ENCODE measurements around the gene SLC47A2. TPM values are rescaled to one million over a fixed set of nuclear protein-coding genes. Genes with fewer than 3 reads are reported as not detected.

SLC47A2 gene
- total and polyA plus RNA-seq, 4 donors, result 0.10 TPM; not detected in 3

- Histone ChIP-seq H3K36me3 (ENCODE audit: control insufficient read depth in 1 of 2, insufficient read depth in 2 of 2, low read length in 1 of 2) (no peaks in the 10 kb centered on the region), H3K4me1 (ENCODE audit: control insufficient read depth in 1 of 2, insufficient read depth in 2 of 2, low read length in 2 of 2) (peaks cover 0 to 23% of the 10 kb centered on the region in 2 donors)
Observed at GRCh38 chr17:19649274-19649541, 67.2 kb downstream of the SLC47A2 start.

DNA sequence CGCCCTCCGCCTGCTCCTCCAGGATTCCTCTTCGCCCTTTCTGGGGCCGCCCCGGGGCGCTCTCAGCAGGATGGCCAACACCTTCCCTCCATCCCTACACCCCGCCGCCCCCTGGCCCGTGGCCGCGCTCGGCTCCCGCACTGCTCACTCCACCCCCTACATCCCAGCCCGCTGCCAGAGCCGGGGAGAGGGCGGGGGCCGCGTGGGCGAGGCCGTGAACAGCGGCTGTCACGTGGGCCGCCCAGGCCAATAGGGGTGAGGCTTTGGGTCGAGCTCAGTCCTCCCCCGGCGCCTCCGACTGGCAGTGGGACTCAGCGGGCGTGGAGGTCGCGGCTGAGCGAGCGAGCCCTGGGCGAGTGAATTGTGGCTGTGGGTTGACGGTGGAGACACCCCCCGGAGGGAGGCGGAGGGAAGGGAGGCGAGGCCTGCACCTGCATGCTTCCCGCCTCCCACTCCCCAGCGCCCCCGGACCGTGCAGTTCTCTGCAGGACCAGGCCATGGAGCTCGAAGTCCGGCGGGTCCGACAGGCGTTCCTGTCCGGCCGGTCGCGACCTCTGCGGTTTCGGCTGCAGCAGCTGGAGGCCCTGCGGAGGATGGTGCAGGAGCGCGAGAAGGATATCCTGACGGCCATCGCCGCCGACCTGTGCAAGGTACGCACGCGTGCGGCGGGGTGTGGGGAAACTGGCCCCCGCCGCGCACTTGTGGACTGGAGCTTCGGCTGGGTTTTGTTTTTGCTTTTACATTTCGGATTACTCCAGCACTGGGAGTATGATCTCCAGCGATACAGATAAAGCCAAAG lies 67.7 kb downstream of the SLC47A2 start, which contains the start of gene ALDH3A2:
Gene ALDH3A2 (plus strand): TSS at position 277 of the 799 bp plus-strand sequence. CDS start 221 bp downstream, at position 498.
- 0 to 1% methylated on average over 62 to 71 of the region's 71 CpGs for WGBS, 2 donors
- intact Hi-C loops (cut with DNase I), result loop anchor here (5.0 to 10.0 kb wide), 5 partner anchors 71 to 284 kb away; partner anchors contain the start of gene B9D1 (in 1 of the 2)
- peak within 1 kb of the TSS; percentile 52 to 98 for H3K27ac ChIP-seq (ENCODE audit: low read depth in 1 of 2, low read length in 2 of 2)

More at GRCh38 chr17:19649274-19649541, 67.2 kb downstream of the SLC47A2 start:
- intact Hi-C loops (cut with DNase I), result loop anchor here (5.0 to 10.0 kb wide), 5 partner anchors 72 to 284 kb away; partner anchors contain the start of gene B9D1 (in 1 of the 2)
- WGBS, 2 donors, result 0 to 1% methylated on average over 2 of the region's 2 CpGs
- DNase-seq (no peak), ATAC-seq (ENCODE audit: low FRiP score) (no peak)
- Histone ChIP-seq H3K9me3 (ENCODE audit: control insufficient read depth, low read length) (no peaks in the 10 kb centered on the region), H3K27me3 (ENCODE audit: control insufficient read depth in 1 of 2, insufficient read depth in 2 of 2, low read length in 1 of 2) (no peaks in the 10 kb centered on the region), H3K4me3 (ENCODE audit: low read length in 2 of 2) (peak overlapping the region; percentile 56 to 57), H3K27ac (ENCODE audit: low read depth in 1 of 2, low read length in 2 of 2) (peak overlapping the region in 1 of 2 donors; percentile 65)

GRCh38 chr17:19647697-19648474 lies 68.5 kb downstream of the SLC47A2 start:
- 0 to 1% methylated on average over 31 to 37 of the region's 37 CpGs for WGBS, 2 donors
- H3K4me3 ChIP-seq (ENCODE audit: low read length in 2 of 2), result peak overlapping the region; percentile 56 to 90
- DNase-seq (peak; percentile 83 to 90), ATAC-seq (ENCODE audit: low FRiP score) (peak; percentile 82)
- intact Hi-C loops (cut with DNase I), result loop anchor here (5.0 to 10.0 kb wide), 5 partner anchors 71 to 283 kb away; partner anchors contain the start of gene B9D1 (in 1 of the 2)
- peak overlapping the region; percentile 52 to 98 for H3K27ac ChIP-seq (ENCODE audit: low read depth in 1 of 2, low read length in 2 of 2)
- H3K36me3 ChIP-seq (ENCODE audit: control insufficient read depth in 1 of 2, insufficient read depth in 2 of 2, low read length in 1 of 2), result no peaks in the 10 kb centered on the region
- H3K4me1 ChIP-seq (ENCODE audit: control insufficient read depth in 1 of 2, insufficient read depth in 2 of 2, low read length in 2 of 2), result peaks cover 0 to 23% of the 10 kb centered on the region in 2 donors
- H3K27me3 ChIP-seq (ENCODE audit: control insufficient read depth in 1 of 2, insufficient read depth in 2 of 2, low read length in 1 of 2), result no peaks in the 10 kb centered on the region
- H3K9me3 ChIP-seq (ENCODE audit: control insufficient read depth, low read length), result no peaks in the 10 kb centered on the region

More for the DNA sequence above, 67.7 kb downstream of the SLC47A2 start, which contains the start of gene ALDH3A2:
- Histone ChIP-seq H3K4me3 (ENCODE audit: low read length in 2 of 2) (peak within 1 kb of the TSS; percentile 56 to 90), H3K4me1 (ENCODE audit: control insufficient read depth in 1 of 2, insufficient read depth in 2 of 2, low read length in 2 of 2) (peaks cover 0 to 23% of the 10 kb centered on the region in 2 donors), H3K36me3 (ENCODE audit: control insufficient read depth in 1 of 2, insufficient read depth in 2 of 2, low read length in 1 of 2) (no peaks in the 10 kb centered on the region), H3K9me3 (ENCODE audit: control insufficient read depth, low read length) (no peaks in the 10 kb centered on the region), H3K27me3 (ENCODE audit: control insufficient read depth in 1 of 2, insufficient read depth in 2 of 2, low read length in 1 of 2) (no peaks in the 10 kb centered on the region)
- DNase-seq (peak; percentile 99 to 100), ATAC-seq (ENCODE audit: low FRiP score) (peak; percentile 100)

DNA sequence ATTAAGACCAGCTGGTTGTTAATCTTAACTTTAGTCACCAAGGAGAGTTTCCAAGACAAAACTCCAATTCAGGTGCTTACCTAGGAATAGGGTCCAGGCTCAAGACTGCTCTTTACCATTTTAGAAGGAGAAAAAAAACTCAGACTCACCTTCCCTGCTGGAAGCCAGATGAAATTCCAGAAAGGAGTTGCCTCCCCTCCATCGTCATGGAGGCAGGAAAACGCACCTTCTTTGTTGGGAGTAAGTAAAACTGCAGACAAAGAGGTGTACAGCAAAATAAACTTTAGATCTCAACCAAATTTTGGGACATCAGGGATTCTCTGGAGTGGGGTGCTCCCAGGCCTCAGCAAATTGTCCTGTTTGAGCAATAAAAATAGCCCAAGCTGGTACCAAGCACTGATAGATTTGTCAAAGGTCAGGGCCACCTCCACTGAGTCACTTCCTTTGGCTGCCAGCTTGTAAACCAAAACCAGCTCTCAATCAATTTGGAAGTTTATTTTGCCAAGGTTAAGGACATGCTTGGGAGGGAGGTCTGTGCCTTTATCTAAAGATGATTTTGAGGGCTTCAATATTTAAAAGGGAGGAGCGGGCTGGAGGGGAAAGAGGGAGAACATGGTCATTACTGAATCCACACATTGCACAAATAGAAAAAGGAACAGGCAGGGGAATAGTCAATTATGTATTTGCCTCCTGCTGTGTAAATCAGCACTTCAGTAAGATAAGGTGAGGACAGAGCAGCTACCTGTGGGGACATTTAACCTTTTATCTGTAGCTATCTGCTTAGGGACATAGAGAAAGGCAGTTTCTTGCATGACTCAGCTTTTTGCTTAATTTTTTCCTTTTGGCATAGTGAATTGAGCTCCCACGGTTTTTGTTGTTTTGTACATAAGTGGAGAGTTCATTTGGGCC lies 69.3 kb downstream of the SLC47A2 start:
- H3K27me3 ChIP-seq (ENCODE audit: control insufficient read depth in 1 of 2, insufficient read depth in 2 of 2, low read length in 1 of 2), result no peaks in the 10 kb centered on the region
- no peak for ATAC-seq (ENCODE audit: low FRiP score)
- H3K27ac ChIP-seq (ENCODE audit: low read depth in 1 of 2, low read length in 2 of 2), result peak overlapping the region; percentile 74 to 98
- WGBS, 2 donors, result 70% methylated on average over 4 of the region's 4 CpGs
- intact Hi-C loops (cut with DNase I), result loop anchor here (5.0 to 10.0 kb wide), 5 partner anchors 70 to 282 kb away; partner anchors contain the start of gene B9D1 (in 1 of the 2)
- no peak for DNase-seq
- H3K4me1 ChIP-seq (ENCODE audit: control insufficient read depth in 1 of 2, insufficient read depth in 2 of 2, low read length in 2 of 2), result peaks cover 0 to 23% of the 10 kb centered on the region in 2 donors
- H3K36me3 ChIP-seq (ENCODE audit: control insufficient read depth in 1 of 2, insufficient read depth in 2 of 2, low read length in 1 of 2), result no peaks in the 10 kb centered on the region
- no peaks in the 10 kb centered on the region for H3K9me3 ChIP-seq (ENCODE audit: control insufficient read depth, low read length)
- H3K4me3 ChIP-seq (ENCODE audit: low read length in 2 of 2), result no peak overlapping the region

- H3K36me3 ChIP-seq (ENCODE audit: control insufficient read depth in 1 of 2, insufficient read depth in 2 of 2, low read length in 1 of 2), result no peaks in the 10 kb centered on the region
- DNase-seq, result peak in 1 of 2 donors; percentile 62
- intact Hi-C loops (cut with DNase I), result loop anchor here (5.0 to 10.0 kb wide), 5 partner anchors 68 to 281 kb away; partner anchors contain the start of gene B9D1 (in 1 of the 2)
- H3K27ac ChIP-seq (ENCODE audit: low read depth in 1 of 2, low read length in 2 of 2), result peak overlapping the region; percentile 32 to 33
- ATAC-seq (ENCODE audit: low FRiP score), result no peak
- no peaks in the 10 kb centered on the region for H3K9me3 ChIP-seq (ENCODE audit: control insufficient read depth, low read length)
- H3K4me3 ChIP-seq (ENCODE audit: low read length in 2 of 2), result no peak overlapping the region
- no peaks in the 10 kb centered on the region for H3K27me3 ChIP-seq (ENCODE audit: control insufficient read depth in 1 of 2, insufficient read depth in 2 of 2, low read length in 1 of 2)
- peaks cover 0 to 18% of the 10 kb centered on the region in 2 donors for H3K4me1 ChIP-seq (ENCODE audit: control insufficient read depth in 1 of 2, insufficient read depth in 2 of 2, low read length in 2 of 2)
- 9 to 11% methylated on average over 4 of the region's 4 CpGs for WGBS, 2 donors
Observed at GRCh38 chr17:19645734-19646201, 70.6 kb downstream of the SLC47A2 start.

DNA sequence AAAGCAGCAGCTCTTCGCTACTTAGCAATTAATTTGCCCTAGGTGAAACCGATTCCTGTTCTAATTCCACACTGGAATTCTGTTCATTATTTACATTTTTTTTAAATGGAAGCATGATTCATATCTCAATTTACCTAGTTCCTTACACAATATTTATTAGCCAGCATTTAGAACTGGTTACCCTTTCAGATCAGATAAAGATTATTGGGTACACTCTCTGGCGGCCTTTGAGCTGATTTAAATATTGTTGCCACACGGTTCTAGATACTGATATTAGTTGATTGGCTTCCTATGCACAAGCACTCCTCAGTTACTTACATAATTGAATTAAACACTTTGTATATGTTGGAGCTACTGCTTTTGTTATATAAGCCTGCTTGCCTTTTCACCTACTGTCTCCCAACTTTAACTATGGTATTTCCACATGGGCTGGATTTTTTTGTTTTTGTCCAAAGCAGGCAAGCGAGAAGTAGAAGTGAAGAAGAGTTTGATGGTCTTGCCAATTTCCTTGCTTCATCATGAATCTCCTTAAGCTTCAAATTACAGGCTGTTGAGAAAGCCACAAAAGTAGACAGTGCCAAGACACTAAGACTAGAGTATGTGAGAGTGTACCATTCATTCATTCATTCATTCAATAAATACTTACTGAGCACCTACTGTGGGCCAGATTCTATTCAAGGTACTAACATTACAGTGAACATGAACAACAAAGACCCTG lies 71.7 kb downstream of the SLC47A2 start:
- no peaks in the 10 kb centered on the region for H3K36me3 ChIP-seq (ENCODE audit: control insufficient read depth in 1 of 2, insufficient read depth in 2 of 2, low read length in 1 of 2)
- H3K4me3 ChIP-seq (ENCODE audit: low read length in 2 of 2), result no peak overlapping the region
- no peak overlapping the region for H3K27ac ChIP-seq (ENCODE audit: low read depth in 1 of 2, low read length in 2 of 2)
- WGBS, 2 donors, result 94 to 95% methylated on average over 5 of the region's 5 CpGs
- no peaks in the 10 kb centered on the region for H3K9me3 ChIP-seq (ENCODE audit: control insufficient read depth, low read length)
- H3K27me3 ChIP-seq (ENCODE audit: control insufficient read depth in 1 of 2, insufficient read depth in 2 of 2, low read length in 1 of 2), result no peaks in the 10 kb centered on the region
- H3K4me1 ChIP-seq (ENCODE audit: control insufficient read depth in 1 of 2, insufficient read depth in 2 of 2, low read length in 2 of 2), result peaks cover 0 to 18% of the 10 kb centered on the region in 2 donors
- DNase-seq (no peak), ATAC-seq (ENCODE audit: low FRiP score) (no peak)
- intact Hi-C loops (cut with DNase I), result loop anchor here (5.0 to 10.0 kb wide), 5 partner anchors 67 to 280 kb away; partner anchors contain the start of gene B9D1 (in 1 of the 2)

GRCh38 chr17:19642373-19642893 lies 74.0 kb downstream of the SLC47A2 start:
- H3K4me1 ChIP-seq (ENCODE audit: control insufficient read depth in 1 of 2, insufficient read depth in 2 of 2, low read length in 2 of 2), result peaks cover 0 to 18% of the 10 kb centered on the region in 2 donors
- intact Hi-C loops (cut with DNase I), result loop anchor here in 1 of 2 donors (10.0 kb wide), 1 partner anchor 278 kb away; the partner anchor contains the start of gene B9D1
- WGBS, 2 donors, result 80% methylated on average over 5 of the region's 5 CpGs

More at GRCh38 chr17:19642373-19642893, 74.0 kb downstream of the SLC47A2 start:
- Histone ChIP-seq H3K27ac (ENCODE audit: low read depth in 1 of 2, low read length in 2 of 2) (no peak overlapping the region), H3K36me3 (ENCODE audit: control insufficient read depth in 1 of 2, insufficient read depth in 2 of 2, low read length in 1 of 2) (no peaks in the 10 kb centered on the region), H3K27me3 (ENCODE audit: control insufficient read depth in 1 of 2, insufficient read depth in 2 of 2, low read length in 1 of 2) (no peaks in the 10 kb centered on the region), H3K9me3 (ENCODE audit: control insufficient read depth, low read length) (no peaks in the 10 kb centered on the region), H3K4me3 (ENCODE audit: low read length in 2 of 2) (no peak overlapping the region)
- DNase-seq (no peak), ATAC-seq (ENCODE audit: low FRiP score) (no peak)

Data from aorta (tissue), 5 donors.